Body of pancreas (tissue), 4 donors: ENCODE data around the gene ZDHHC3.

Source experiments
- POLR2A ChIP-seq, 3 donors: fragments of 450-650 bp; IDR thresholded peaks; one replicate each; pipeline ENCODE4 v1.6.1; 2016; ENCODE audit warnings: antibody characterized with exemption in 3 of 3, mild to moderate bottlenecking in 2 of 3
- TF ChIP-seq, protein P1 (sequence below), 7 experiments: fragments of 450-650 bp in 4 of 7; fragments of 200-600 bp in 3 of 7; sonication (generic) in 3 of 7; IDR thresholded peaks; one replicate each; pipeline ENCODE4 v1.5.1; 2016 to 2019; ENCODE audit warnings: antibody characterized with exemption in 7 of 7

GRCh38 chr3:44927371-44927770 is 48.6 kb downstream of the ZDHHC3 start:
- TF ChIP-seq, protein P1, sequence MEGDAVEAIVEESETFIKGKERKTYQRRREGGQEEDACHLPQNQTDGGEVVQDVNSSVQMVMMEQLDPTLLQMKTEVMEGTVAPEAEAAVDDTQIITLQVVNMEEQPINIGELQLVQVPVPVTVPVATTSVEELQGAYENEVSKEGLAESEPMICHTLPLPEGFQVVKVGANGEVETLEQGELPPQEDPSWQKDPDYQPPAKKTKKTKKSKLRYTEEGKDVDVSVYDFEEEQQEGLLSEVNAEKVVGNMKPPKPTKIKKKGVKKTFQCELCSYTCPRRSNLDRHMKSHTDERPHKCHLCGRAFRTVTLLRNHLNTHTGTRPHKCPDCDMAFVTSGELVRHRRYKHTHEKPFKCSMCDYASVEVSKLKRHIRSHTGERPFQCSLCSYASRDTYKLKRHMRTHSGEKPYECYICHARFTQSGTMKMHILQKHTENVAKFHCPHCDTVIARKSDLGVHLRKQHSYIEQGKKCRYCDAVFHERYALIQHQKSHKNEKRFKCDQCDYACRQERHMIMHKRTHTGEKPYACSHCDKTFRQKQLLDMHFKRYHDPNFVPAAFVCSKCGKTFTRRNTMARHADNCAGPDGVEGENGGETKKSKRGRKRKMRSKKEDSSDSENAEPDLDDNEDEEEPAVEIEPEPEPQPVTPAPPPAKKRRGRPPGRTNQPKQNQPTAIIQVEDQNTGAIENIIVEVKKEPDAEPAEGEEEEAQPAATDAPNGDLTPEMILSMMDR (IDR thresholded peaks at IDR 0.05) = no peak
- no peak for TF ChIP-seq POLR2A (IDR thresholded peaks at IDR 0.05)
